GM18861 (cell line): ENCODE data around the gene ILRUN.
"Not testable (repeated sequence)": the region's sequence is repeated elsewhere in the genome, so short reads cannot be mapped to it uniquely, and the experiment has no call there.

Experiments
- ATAC-seq: cut with Tn5 transposase; IDR thresholded peaks from one replicate; pipeline ENCODE4 v1.9.1; 2021; ENCODE audit not compliant: unreplicated experiment

ILRUN gene

GRCh38 chr6:34697904-34698559 lies 1.5 kb upstream of the ILRUN start:
- no peak for ATAC-seq

DNA sequence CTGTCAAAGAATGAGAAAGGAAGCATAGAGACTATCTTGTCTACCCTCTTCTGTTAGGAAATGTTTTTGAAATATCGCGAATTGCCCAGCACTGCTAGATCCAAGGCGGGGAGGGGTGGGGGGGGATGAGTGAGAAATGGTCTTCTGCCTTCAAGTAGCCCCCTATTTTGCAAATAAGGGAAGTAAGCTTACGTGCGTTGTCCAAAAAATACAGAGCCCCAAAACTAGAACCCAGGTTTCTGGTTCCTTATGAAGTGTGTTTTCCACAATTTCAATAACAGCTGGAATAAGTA lies 923 bp upstream of the ILRUN start:
- ATAC-seq, result no peak

- peak; percentile 31 for ATAC-seq
These were observed 303 bp downstream of the ILRUN start for GRCh38 chr6:34696189-34696738.

DNA sequence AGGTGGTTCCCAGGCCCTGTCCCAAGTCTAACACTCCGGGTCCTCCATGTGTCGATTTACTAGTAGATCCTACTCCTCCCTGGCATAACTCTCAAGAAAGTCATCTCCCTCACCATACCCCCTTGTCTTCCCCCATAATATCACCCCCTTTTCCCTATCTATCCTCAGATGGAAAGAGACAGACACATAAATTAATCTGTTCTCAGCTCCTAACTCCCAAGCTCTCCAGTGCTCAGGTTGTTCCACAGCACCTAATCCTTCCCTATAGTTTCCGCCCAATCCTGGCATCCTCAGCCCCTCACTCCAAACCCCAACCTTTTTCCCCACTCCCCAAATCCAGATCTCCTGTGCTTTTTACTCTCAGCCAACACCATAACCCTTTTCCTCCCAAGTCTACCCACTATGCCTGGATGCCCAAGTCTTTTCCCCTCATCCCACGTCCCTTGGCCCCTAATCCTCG lies 808 bp downstream of the ILRUN start:
- ATAC-seq, result no peak

DNA sequence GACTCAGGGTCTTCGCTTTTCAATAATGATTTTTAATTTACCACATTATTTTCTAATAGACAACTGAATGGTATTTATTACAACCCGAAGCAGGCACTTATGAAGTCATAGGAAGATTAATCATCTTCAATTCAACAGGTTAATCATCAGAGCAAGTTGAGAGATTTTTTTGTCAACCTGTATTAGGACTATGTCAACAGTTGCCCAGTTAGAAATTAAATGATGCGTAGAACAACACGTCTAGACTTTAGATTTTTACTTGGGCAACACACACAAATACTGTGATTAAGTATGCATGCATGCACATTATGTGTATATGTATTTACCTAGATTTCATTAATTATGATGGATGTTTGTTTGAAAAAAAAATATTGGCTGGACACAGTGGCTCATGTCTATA lies 4.3 kb downstream of the ILRUN start:
- ATAC-seq, result no peak

DNA sequence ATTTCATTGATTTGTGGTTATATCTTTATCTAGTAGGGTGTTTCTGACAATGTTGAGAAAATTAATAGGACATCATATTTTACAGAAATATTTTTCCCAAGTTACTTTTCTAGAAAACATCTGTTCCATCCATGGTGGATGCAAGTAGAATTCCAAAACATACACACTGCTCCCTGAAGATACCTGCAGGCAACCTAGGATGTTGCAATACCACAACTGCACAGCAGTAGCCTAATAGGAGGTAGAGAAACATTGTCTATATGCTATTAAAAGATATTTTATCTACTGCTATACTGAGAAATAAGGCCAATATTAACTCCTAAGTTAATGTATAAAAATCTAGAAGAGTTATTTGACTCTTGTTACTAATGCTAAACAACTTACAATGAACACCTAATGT lies 6.8 kb downstream of the ILRUN start:
- no peak for ATAC-seq

- ATAC-seq, result no peak
These were observed 7.6 kb downstream of the ILRUN start for GRCh38 chr6:34688956-34689355.

DNA sequence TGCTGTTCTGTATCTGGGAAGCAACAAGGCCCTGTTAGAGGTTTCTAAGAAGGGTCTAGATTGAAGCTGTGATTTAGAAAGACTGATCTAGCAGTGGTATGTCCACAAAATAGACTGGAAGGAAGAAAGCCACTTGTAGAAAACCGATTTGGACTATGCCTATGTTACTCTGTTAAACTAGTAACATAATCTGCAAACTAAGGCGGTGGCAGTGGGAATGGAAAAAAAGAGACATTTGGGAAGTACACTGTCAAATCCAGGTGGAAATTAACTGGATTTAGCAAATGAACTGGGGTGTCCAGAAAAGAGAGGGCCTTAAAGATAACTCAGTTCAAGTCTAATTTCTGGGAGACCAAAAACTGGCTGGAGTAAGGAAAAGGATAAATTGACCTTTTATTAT lies 11.6 kb downstream of the ILRUN start:
- ATAC-seq, result no peak

DNA sequence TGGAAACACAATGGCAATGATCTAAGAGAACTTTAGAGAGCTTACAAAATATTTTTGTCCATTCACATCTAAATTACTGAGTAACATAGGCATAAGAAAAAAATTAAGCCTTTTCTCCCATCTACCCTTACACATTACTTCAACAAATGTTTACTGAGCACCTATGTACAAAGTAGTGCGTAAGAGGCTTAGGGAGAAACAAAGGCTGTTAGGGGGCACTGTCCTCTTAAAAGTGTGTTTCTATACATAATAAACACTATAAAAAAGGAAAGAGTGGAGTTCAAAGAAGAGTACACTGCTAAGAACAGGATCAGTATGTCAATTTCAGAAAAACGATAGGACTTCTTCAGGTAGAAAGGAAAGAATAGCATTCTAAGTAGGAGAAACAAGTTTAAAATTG lies 12.2 kb downstream of the ILRUN start:
- no peak for ATAC-seq

- peak; percentile 64 for ATAC-seq
These were observed 15.6 kb downstream of the ILRUN start for GRCh38 chr6:34680802-34681515.

GRCh38 chr6:34680313-34680712 lies 16.3 kb downstream of the ILRUN start:
- not testable (repeated sequence) for ATAC-seq

DNA sequence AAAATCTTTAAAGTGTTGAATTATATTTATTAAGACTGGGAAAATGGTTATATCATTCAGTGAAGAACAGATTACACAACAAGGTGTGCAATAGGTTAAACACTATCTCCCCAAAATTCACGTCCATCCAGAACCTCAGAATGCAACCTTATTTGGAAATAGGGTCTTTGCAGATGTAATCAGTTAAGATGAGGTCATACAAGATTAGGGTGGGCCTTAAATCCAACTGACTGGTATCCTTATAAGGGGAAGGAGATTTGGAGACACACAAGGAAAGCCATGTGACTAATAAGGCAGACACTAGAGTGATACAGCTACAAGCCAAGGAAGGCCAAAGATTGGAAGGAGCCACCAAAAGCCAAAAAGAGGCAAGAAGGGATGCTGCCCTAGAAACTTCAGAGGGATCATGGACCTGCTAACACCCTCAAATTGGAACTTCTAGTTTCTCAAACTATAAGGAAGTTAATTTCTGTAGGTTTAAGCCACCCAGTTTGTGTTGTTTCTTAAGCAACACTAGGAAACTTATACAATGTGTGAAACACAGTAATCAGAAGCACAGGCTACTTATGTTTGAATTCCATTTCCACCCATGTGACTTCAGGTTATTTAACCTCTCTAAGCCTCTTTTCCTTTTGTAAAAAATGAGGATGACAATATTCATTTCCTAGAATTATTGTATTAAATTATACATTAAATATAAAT lies 16.9 kb downstream of the ILRUN start:
- no peak for ATAC-seq

- no peak for ATAC-seq
These were observed 20.4 kb downstream of the ILRUN start for GRCh38 chr6:34676140-34676539.

GRCh38 chr6:34674930-34675329 lies 21.6 kb downstream of the ILRUN start:
- ATAC-seq, result not testable (repeated sequence)

DNA sequence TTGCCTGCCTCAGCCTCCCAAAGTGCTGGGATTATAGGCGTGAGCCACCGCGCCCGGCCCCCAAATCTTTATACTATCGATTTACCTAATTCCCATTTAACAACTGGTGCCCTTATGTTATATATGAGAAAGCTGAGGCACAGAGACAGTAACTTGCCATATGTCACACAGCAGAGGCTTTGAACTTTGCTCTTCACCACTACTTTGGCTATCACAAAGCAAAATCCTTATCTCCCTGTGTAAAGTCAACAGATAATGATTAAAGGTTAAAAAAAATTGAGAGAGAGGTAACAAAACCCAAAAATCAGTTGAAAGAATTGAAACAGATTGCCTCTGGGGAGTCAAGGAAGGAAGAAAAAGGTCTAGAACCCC lies 22.3 kb downstream of the ILRUN start:
- no peak for ATAC-seq

DNA sequence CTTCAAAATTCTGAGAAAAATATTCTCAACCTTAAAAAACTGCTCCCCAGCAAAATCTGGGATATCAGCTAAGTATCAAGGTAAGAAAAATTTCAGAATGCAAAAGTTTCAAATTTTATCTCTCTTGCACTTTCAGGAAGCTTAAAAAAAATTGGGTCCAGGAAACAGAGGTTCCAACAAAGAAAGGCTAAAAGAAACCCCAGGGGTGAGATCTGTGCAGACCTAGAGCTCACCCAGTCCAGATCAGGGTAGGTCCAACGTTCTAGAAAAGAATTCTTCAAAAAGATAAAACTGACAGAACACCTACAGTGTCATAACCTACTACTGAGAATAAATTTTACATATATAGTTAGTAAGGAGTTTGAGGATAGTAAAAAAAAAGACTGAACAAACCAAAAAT lies 23.5 kb downstream of the ILRUN start:
- ATAC-seq, result no peak

GRCh38 chr6:34672657-34673043 lies 23.9 kb downstream of the ILRUN start:
- ATAC-seq, result no peak

DNA sequence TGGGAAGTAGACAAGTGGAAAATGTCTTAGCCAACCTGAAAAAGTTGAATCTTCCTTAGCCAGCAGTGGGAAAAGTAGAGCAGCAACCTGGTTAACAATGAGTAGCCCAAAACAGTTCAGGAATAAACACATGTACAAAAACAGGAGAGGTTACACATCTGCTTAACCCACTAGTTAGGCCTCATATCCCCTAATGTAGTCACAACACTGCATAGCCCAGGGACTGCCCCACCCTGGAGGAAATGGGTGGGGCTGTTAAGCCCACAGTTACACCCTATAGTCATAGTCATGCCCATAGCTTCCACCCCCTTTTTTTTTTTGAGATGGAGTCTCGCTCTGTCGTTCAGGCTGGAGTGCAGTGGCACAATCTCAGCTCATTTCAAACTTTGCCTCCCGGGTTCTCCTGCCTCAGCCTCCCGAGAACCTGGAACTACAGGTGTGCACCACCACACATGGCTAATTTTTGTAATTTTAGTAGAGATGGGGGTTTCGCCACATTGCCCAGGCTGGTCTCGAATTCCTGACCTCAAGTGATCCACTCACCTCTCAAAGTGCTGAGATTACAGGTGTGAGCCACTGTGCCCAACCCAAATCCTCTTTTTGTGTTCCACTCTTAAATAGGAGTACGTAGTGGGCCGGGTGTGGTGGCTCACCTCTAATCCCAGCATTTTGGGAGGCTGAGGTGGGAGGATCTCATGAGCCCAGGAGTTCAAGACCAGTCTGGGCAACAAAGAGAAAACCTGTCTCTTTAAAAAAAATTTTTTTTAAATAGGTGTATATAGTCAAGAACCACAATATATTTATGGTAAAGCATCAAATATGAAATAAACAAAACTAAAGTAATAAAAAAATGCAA lies 24.5 kb downstream of the ILRUN start:
- ATAC-seq, result peak; percentile 73

DNA sequence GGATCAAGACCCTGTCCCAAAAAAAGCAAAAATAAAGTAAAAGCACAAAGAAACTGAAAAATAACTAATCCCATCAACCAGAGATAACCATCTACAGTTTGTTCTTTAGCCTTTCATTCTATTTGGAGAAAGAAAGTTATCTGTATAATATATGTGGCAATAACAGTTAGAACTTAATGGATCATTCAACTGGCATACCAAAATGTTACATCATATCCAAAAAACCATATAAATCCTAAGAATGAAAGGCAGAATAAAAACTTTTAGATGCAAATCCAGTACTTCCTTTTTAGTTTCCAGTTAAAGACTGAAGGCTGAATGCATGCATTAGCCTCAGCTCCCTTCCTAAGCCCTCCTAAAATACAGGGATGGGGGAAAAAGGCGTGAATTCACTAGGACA lies 25.2 kb downstream of the ILRUN start:
- ATAC-seq, result no peak

GRCh38 chr6:34668799-34669198 lies 27.8 kb downstream of the ILRUN start:
- ATAC-seq, result not testable (repeated sequence)
